ENCODE measurements around the gene STEAP1B.
"Not testable (repeated sequence)": the region's sequence is repeated elsewhere in the genome, so short reads cannot be mapped to it uniquely, and the experiment has no call there.

Gene STEAP1B

DNA sequence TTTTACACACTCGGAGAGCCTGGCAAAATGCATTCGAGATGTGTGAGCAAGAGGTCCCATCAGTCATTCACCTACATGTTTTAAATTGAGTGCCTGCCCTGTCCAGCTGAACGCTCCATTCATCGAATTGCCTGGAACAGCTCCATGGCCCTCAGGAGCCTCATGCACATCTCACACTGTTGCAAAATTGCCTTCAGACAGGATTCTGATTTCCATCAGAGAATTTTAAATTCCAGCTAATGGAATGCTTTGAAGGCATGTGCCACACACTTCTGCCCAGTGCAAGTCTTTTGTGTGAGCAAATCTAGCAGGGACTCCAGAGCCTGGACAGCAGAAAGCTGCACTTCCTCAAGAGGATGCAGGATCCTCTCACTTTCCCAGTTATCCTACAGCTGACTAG lies 17.0 kb upstream of the STEAP1B start:
- not testable (repeated sequence) for DNase-seq; H3K9me3 ChIP-seq (ENCODE audit: control extremely low read depth in 1 of 5, control insufficient read depth in 4 of 5, insufficient read depth in 2 of 5, low read depth in 1 of 5, low read length in 4 of 5)

DNA sequence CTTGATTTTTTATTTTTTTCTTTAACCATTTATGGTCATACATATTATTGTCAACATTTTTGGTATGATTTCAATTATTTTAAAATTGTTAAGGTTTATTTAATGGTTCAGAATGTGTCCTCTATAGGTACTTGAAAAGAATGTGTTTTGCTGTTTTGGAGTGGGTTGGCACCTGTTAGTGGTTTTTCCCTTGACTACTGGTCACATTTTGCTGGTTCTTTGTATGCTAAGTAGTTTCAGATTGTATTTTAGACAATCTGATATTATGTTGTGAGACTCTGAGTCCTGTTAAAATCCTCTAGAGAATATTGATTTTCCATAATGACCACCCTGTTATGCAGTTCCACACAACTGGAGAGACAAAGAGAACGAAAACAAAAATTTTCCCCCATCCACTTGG lies 15.0 kb upstream of the STEAP1B start:
- no CpG with 5 or more reads among the region's 1 CpG for WGBS (ENCODE audit: insufficient coverage)
- POLR2A ChIA-PET, DNase-seq: not testable (repeated sequence)

More for the DNA sequence above, 17.0 kb upstream of the STEAP1B start:
- H3K4me3 ChIP-seq (ENCODE audit: control insufficient read depth in 1 of 7, extremely low read depth in 1 of 7, insufficient read depth in 4 of 7, low read depth in 2 of 7, low read length in 6 of 7); H3K27me3 ChIP-seq (replicated peaks in 2 of 5; ENCODE audit: control insufficient read depth in 4 of 5, insufficient read depth in 5 of 5, low read length in 4 of 5); CTCF ChIA-PET; H3K36me3 ChIP-seq (ENCODE audit: control insufficient read depth in 4 of 4, insufficient read depth in 4 of 4, low read length in 3 of 4); H3K4me1 ChIP-seq (ENCODE audit: control extremely low read depth in 1 of 4, control insufficient read depth in 4 of 4, insufficient read depth in 4 of 4, low read length in 3 of 4); POLR2A ChIA-PET; H3K27ac ChIP-seq (ENCODE audit: insufficient read depth in 1 of 2, low read depth in 1 of 2, low read length in 2 of 2, poor library complexity in 1 of 2, severe bottlenecking in 2 of 2): not testable (repeated sequence)
- 86% methylated on average over 1 of the region's 4 CpGs for WGBS (ENCODE audit: insufficient coverage)

DNA sequence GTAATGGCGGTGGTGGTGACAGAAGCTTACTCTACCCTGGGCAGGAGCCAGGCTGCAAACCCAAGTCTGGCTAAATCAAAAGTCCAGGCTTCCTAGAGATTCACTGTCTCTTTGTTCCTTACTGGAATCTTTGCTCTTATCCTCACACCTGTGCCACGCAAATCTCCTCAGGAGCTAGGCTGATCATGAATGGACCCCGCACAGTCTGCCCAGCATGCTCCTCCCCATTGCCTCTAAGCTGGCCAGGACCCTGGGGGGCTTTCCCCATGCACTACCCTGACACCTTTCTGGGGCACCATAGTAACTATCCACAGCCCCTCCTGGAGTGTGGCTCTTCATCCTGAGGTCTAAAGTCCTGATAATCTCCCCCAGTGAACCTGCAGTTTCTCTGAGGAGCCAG lies 7.3 kb upstream of the STEAP1B start:
- H3K4me3 ChIP-seq (ENCODE audit: control insufficient read depth in 1 of 7, extremely low read depth in 1 of 7, insufficient read depth in 4 of 7, low read depth in 2 of 7, low read length in 6 of 7); H3K36me3 ChIP-seq (ENCODE audit: control insufficient read depth in 4 of 4, insufficient read depth in 4 of 4, low read length in 3 of 4); H3K27ac ChIP-seq (ENCODE audit: insufficient read depth in 1 of 2, low read depth in 1 of 2, low read length in 2 of 2, poor library complexity in 1 of 2, severe bottlenecking in 2 of 2); CTCF ChIA-PET; H3K27me3 ChIP-seq (replicated peaks in 2 of 5; ENCODE audit: control insufficient read depth in 4 of 5, insufficient read depth in 5 of 5, low read length in 4 of 5); POLR2A ChIA-PET; H3K4me1 ChIP-seq (ENCODE audit: control extremely low read depth in 1 of 4, control insufficient read depth in 4 of 4, insufficient read depth in 4 of 4, low read length in 3 of 4); DNase-seq; H3K9me3 ChIP-seq (ENCODE audit: control extremely low read depth in 1 of 5, control insufficient read depth in 4 of 5, insufficient read depth in 2 of 5, low read depth in 1 of 5, low read length in 4 of 5): not testable (repeated sequence)
- 100% methylated on average over 2 of the region's 3 CpGs for WGBS (ENCODE audit: insufficient coverage)

More for the DNA sequence above, 15.0 kb upstream of the STEAP1B start:
- H3K4me1 ChIP-seq (ENCODE audit: control extremely low read depth in 1 of 4, control insufficient read depth in 4 of 4, insufficient read depth in 4 of 4, low read length in 3 of 4); H3K27ac ChIP-seq (ENCODE audit: insufficient read depth in 1 of 2, low read depth in 1 of 2, low read length in 2 of 2, poor library complexity in 1 of 2, severe bottlenecking in 2 of 2); H3K36me3 ChIP-seq (ENCODE audit: control insufficient read depth in 4 of 4, insufficient read depth in 4 of 4, low read length in 3 of 4); H3K27me3 ChIP-seq (replicated peaks in 2 of 5; ENCODE audit: control insufficient read depth in 4 of 5, insufficient read depth in 5 of 5, low read length in 4 of 5); H3K9me3 ChIP-seq (ENCODE audit: control extremely low read depth in 1 of 5, control insufficient read depth in 4 of 5, insufficient read depth in 2 of 5, low read depth in 1 of 5, low read length in 4 of 5); CTCF ChIA-PET; H3K4me3 ChIP-seq (ENCODE audit: control insufficient read depth in 1 of 7, extremely low read depth in 1 of 7, insufficient read depth in 4 of 7, low read depth in 2 of 7, low read length in 6 of 7): not testable (repeated sequence)

DNA sequence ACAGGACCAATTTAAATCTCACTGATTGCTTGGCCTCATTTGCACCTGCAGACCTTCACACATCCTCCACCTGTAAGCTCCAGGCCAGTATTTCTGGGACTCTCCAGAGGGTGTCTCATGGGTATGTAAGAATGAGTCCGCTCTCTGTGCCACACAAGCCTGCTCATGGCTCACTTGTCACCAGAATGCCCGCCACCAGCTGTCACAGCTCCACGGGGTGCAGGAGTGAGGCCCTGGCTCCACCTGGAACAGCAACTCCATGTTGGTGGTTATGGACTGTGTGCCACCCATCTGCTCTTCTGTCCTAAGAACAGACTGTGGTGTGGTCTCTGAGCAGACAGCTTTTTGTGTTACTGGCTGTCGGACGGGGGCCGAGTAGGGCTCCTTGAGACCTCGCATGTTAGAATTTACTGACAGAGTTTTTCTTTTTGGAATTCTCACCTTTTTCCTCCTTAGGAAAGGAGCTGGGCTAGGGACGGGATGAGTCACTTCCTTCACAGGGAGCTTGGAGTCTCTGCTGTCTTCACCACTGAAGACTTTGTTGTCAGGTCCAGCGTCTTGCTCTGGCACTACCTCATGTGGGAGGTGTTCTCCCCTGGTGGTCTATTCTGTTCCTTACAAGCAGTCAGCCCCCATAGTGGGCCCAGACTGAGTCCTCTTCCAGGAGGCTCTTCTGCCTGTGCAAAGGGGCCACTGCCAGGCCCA lies 6.5 kb upstream of the STEAP1B start:
- H3K4me3 ChIP-seq (ENCODE audit: control insufficient read depth in 1 of 7, extremely low read depth in 1 of 7, insufficient read depth in 4 of 7, low read depth in 2 of 7, low read length in 6 of 7); POLR2A ChIA-PET; CTCF ChIA-PET; H3K9me3 ChIP-seq (ENCODE audit: control extremely low read depth in 1 of 5, control insufficient read depth in 4 of 5, insufficient read depth in 2 of 5, low read depth in 1 of 5, low read length in 4 of 5); DNase-seq; H3K27me3 ChIP-seq (replicated peaks in 2 of 5; ENCODE audit: control insufficient read depth in 4 of 5, insufficient read depth in 5 of 5, low read length in 4 of 5); H3K4me1 ChIP-seq (ENCODE audit: control extremely low read depth in 1 of 4, control insufficient read depth in 4 of 4, insufficient read depth in 4 of 4, low read length in 3 of 4); H3K27ac ChIP-seq (ENCODE audit: insufficient read depth in 1 of 2, low read depth in 1 of 2, low read length in 2 of 2, poor library complexity in 1 of 2, severe bottlenecking in 2 of 2); H3K36me3 ChIP-seq (ENCODE audit: control insufficient read depth in 4 of 4, insufficient read depth in 4 of 4, low read length in 3 of 4): not testable (repeated sequence)
- WGBS (ENCODE audit: insufficient coverage), result 86% methylated on average over 3 of the region's 9 CpGs

DNA sequence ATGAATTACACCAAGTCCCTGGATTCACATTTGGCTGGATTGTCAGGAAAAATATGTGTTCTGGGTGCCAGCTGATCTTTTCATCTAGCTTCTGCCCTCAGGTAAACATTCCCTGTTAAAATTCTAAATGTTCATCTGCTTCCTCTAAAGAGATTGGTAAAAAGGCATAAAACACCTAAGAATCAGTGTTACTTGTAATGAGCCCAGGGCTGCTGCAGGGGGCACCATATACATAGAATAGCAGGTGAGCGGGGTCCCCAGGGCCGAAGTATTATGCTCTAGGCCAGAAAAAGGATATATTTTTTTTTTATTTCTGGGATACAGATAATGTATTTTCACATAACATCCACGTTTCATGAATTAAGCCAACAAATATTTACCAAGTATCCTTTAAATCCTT lies 4.5 kb upstream of the STEAP1B start:
- DNase-seq; H3K9me3 ChIP-seq (ENCODE audit: control extremely low read depth in 1 of 5, control insufficient read depth in 4 of 5, insufficient read depth in 2 of 5, low read depth in 1 of 5, low read length in 4 of 5); H3K36me3 ChIP-seq (ENCODE audit: control insufficient read depth in 4 of 4, insufficient read depth in 4 of 4, low read length in 3 of 4); H3K27me3 ChIP-seq (replicated peaks in 2 of 5; ENCODE audit: control insufficient read depth in 4 of 5, insufficient read depth in 5 of 5, low read length in 4 of 5); H3K27ac ChIP-seq (ENCODE audit: insufficient read depth in 1 of 2, low read depth in 1 of 2, low read length in 2 of 2, poor library complexity in 1 of 2, severe bottlenecking in 2 of 2); H3K4me1 ChIP-seq (ENCODE audit: control extremely low read depth in 1 of 4, control insufficient read depth in 4 of 4, insufficient read depth in 4 of 4, low read length in 3 of 4); H3K4me3 ChIP-seq (ENCODE audit: control insufficient read depth in 1 of 7, extremely low read depth in 1 of 7, insufficient read depth in 4 of 7, low read depth in 2 of 7, low read length in 6 of 7); POLR2A ChIA-PET: not testable (repeated sequence)
- no CpG with 5 or more reads among the region's 3 CpGs for WGBS (ENCODE audit: insufficient coverage)
- CTCF ChIA-PET, result interaction anchor here (1.0 kb wide), 1 partner anchor 393 kb away, joined by 3 read pairs; no protein-coding TSS in a partner anchor

DNA sequence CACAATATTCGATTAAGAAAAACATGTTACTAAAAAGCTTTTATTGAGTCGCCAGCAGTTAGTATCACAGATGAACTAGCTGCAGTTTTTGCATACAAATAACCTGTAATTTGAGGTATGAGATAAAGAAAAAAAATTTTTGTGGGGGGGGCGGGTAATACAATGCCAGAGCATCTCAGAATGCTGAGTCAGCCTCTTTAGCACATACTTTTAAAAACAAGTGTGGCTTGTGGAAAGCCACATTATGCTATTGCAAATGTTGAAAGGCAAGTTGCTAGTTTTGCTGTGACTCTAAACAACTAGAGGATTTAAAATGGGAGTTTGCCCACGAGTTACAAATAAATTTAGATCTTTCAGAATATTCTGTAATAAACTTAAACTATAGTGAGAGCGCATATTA lies 2.1 kb upstream of the STEAP1B start:
- DNase-seq; H3K4me1 ChIP-seq (ENCODE audit: control extremely low read depth in 1 of 4, control insufficient read depth in 4 of 4, insufficient read depth in 4 of 4, low read length in 3 of 4); CTCF ChIA-PET; H3K9me3 ChIP-seq (ENCODE audit: control extremely low read depth in 1 of 5, control insufficient read depth in 4 of 5, insufficient read depth in 2 of 5, low read depth in 1 of 5, low read length in 4 of 5); H3K36me3 ChIP-seq (ENCODE audit: control insufficient read depth in 4 of 4, insufficient read depth in 4 of 4, low read length in 3 of 4); H3K27me3 ChIP-seq (replicated peaks in 2 of 5; ENCODE audit: control insufficient read depth in 4 of 5, insufficient read depth in 5 of 5, low read length in 4 of 5); H3K27ac ChIP-seq (ENCODE audit: insufficient read depth in 1 of 2, low read depth in 1 of 2, low read length in 2 of 2, poor library complexity in 1 of 2, severe bottlenecking in 2 of 2); H3K4me3 ChIP-seq (ENCODE audit: control insufficient read depth in 1 of 7, extremely low read depth in 1 of 7, insufficient read depth in 4 of 7, low read depth in 2 of 7, low read length in 6 of 7); POLR2A ChIA-PET: not testable (repeated sequence)
- WGBS (ENCODE audit: insufficient coverage), result no CpG with 5 or more reads among the region's 5 CpGs

DNA sequence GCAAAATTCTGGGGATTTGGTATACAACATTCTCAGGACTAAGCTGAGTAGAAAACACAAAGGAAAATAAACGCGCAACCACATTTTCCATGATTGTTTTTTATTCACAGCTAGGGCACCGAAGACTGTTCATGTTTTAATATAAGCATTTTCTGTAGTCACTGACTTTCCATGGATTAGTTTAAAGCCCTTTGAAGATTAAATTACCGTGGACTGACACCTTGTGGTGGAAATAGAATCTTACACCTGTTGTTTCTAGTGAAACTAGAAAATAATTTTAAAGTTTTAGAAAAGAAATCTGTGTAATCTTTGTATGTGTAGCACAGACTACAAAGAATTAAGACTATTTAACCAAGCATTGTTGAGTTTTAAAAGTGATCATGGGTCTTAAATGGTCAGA lies 1.3 kb upstream of the STEAP1B start:
- 27% methylated on average over 2 of the region's 4 CpGs for WGBS (ENCODE audit: insufficient coverage)
- POLR2A ChIA-PET; H3K9me3 ChIP-seq (ENCODE audit: control extremely low read depth in 1 of 5, control insufficient read depth in 4 of 5, insufficient read depth in 2 of 5, low read depth in 1 of 5, low read length in 4 of 5); H3K27me3 ChIP-seq (replicated peaks in 2 of 5; ENCODE audit: control insufficient read depth in 4 of 5, insufficient read depth in 5 of 5, low read length in 4 of 5); H3K36me3 ChIP-seq (ENCODE audit: control insufficient read depth in 4 of 4, insufficient read depth in 4 of 4, low read length in 3 of 4); H3K4me3 ChIP-seq (ENCODE audit: control insufficient read depth in 1 of 7, extremely low read depth in 1 of 7, insufficient read depth in 4 of 7, low read depth in 2 of 7, low read length in 6 of 7); H3K27ac ChIP-seq (ENCODE audit: insufficient read depth in 1 of 2, low read depth in 1 of 2, low read length in 2 of 2, poor library complexity in 1 of 2, severe bottlenecking in 2 of 2); H3K4me1 ChIP-seq (ENCODE audit: control extremely low read depth in 1 of 4, control insufficient read depth in 4 of 4, insufficient read depth in 4 of 4, low read length in 3 of 4): not testable (repeated sequence)
- peak; percentile 27 to 64 (median 60) for DNase-seq
- CTCF ChIA-PET, result interaction anchor here (1.2 to 1.9 kb wide), 4 partner anchors 11 to 398 kb away, joined by 4 to 23 read pairs (median 6); no protein-coding TSS in a partner anchor
